Skin of body (tissue), 2 donors: Measurements from ENCODE around the gene FZD1. TPM values are rescaled to one million over a fixed set of nuclear protein-coding genes. Genes with fewer than 3 reads are reported as not detected.

Experiments
- DNase-seq: peaks from one replicate; lab custom pipeline; 2025; lab: John Stamatoyannopoulos, UW
- total RNA-seq: library from RNA; depleted of rRNA; stranded (reverse); fragments of >200 nt; gene quantifications from one replicate; pipeline ENCODE4 v1.2.3, GENCODE V29; 2014

Gene FZD1
- total RNA-seq, 1 donor from 2014 or later, result 15.9 TPM

GRCh38 chr7:91264924-91265681, 870 bp downstream of the FZD1 start:
- no peak for DNase-seq

DNA sequence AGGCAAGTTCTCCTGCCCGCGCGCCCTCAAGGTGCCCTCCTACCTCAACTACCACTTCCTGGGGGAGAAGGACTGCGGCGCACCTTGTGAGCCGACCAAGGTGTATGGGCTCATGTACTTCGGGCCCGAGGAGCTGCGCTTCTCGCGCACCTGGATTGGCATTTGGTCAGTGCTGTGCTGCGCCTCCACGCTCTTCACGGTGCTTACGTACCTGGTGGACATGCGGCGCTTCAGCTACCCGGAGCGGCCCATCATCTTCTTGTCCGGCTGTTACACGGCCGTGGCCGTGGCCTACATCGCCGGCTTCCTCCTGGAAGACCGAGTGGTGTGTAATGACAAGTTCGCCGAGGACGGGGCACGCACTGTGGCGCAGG, 1.4 kb downstream of the FZD1 start:
- no peak for DNase-seq

DNA sequence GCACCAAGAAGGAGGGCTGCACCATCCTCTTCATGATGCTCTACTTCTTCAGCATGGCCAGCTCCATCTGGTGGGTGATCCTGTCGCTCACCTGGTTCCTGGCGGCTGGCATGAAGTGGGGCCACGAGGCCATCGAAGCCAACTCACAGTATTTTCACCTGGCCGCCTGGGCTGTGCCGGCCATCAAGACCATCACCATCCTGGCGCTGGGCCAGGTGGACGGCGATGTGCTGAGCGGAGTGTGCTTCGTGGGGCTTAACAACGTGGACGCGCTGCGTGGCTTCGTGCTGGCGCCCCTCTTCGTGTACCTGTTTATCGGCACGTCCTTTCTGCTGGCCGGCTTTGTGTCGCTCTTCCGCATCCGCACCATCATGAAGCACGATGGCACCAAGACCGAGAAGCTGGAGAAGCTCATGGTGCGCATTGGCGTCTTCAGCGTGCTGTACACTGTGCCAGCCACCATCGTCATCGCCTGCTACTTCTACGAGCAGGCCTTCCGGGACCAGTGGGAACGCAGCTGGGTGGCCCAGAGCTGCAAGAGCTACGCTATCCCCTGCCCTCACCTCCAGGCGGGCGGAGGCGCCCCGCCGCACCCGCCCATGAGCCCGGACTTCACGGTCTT, 1.9 kb downstream of the FZD1 start:
- no peak for DNase-seq

- DNase-seq, result no peak
These were observed 2.5 kb downstream of the FZD1 start for GRCh38 chr7:91266689-91267090.

DNA sequence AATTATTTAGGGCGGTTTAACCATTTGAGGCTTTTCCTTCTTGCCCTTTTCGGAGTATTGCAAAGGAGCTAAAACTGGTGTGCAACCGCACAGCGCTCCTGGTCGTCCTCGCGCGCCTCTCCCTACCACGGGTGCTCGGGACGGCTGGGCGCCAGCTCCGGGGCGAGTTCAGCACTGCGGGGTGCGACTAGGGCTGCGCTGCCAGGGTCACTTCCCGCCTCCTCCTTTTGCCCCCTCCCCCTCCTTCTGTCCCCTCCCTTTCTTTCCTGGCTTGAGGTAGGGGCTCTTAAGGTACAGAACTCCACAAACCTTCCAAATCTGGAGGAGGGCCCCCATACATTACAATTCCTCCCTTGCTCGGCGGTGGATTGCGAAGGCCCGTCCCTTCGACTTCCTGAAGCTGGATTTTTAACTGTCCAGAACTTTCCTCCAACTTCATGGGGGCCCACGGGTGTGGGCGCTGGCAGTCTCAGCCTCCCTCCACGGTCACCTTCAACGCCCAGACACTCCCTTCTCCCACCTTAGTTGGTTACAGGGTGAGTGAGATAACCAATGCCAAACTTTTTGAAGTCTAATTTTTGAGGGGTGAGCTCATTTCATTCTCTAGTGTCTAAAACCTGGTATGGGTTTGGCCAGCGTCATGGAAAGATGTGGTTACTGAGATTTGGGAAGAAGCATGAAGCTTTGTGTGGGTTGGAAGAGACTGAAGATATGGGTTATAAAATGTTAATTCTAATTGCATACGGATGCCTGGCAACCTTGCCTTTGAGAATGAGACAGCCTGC, 3.1 kb downstream of the FZD1 start:
- peak; percentile 26 for DNase-seq

DNA sequence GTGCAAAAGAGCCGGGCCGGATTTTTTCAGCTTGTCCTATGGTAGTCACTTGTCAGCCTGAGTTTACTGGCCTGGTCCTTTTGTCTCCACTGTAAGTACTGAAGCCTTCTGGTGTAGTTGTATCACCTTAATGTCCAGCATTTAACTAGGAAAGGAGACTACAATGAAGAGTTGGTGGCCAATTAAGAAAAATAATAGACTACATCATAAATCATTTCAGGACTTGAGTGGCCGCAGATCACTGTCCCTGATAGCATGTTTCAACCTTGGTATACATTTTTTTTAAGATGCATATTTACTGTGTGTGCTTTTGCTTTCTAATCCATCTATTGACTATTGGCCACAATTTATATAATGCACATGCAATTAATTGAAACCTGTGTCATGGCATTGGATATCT, 6.1 kb downstream of the FZD1 start:
- DNase-seq, result no peak

- DNase-seq, result no peak
These were observed 12.7 kb downstream of the FZD1 start for GRCh38 chr7:91276909-91277308.

- DNase-seq, result no peak
These were observed 16.0 kb downstream of the FZD1 start for GRCh38 chr7:91280185-91280584.

DNA sequence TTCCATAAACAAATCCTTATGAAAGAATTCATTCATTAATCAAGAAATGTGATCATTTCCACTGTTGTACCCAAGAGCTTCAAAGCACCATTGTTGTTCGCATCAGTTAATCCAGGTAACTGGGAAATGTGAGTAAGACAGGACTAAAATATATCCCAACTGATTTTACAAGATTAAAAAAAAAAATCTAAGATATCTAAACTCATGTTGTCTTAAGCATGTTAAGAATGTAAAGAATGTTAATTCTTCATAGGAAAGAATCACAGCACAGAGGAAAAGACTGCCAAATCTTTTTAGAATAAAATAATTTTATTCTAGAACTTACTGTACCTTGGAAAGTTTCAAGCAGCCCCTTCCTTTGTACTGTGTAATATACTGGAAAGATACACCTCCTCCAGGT, 16.4 kb downstream of the FZD1 start:
- no peak for DNase-seq

DNA sequence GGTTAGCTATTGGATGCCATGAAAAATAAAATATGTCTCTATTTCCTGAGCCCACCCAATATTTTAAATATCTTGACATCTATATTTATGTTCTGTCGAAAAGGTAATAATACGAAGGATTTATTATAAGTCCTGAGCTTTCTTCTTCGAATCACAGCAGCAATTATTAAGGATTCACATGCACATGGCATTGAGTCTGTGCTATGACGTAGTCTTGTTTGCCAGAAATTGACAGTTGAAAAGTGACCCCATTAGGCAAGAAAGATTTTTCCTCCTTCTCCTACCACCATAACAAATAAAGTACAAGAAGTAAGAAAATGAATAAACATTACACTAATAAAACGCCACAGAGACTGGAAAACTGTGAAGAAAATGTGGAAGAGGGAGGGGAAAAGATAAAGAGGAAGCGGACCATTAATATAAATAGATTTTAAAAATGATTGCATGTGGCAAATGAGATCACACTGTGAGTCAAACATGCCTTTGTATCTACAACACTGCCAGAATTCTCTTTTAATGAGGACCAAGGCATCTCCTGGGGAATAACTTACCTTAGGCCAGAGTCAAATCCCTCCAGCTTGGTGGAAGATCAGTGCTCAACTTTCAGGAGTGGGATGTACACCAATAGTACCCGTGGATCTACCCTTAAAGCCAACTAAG, 21.6 kb downstream of the FZD1 start:
- no peak for DNase-seq

DNA sequence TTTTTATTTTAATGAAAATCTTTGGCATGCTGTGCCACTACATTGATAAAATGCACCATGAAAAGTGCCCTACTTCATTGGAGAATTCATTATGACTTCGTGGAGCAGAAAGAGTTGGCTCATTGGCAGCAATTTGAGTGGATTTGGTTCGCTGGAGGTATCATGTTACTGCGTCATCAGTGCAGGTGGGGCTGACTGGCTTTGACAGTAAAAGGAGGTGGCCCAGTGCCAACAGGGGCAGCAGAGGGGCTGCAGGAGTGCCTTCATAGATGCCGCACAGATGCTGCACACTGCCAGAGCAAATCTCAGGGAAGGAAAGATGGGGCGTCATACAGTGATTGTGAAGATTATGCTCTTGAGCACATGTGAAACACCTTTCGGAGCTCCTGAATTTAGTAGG, 22.2 kb downstream of the FZD1 start:
- DNase-seq, result no peak

DNA sequence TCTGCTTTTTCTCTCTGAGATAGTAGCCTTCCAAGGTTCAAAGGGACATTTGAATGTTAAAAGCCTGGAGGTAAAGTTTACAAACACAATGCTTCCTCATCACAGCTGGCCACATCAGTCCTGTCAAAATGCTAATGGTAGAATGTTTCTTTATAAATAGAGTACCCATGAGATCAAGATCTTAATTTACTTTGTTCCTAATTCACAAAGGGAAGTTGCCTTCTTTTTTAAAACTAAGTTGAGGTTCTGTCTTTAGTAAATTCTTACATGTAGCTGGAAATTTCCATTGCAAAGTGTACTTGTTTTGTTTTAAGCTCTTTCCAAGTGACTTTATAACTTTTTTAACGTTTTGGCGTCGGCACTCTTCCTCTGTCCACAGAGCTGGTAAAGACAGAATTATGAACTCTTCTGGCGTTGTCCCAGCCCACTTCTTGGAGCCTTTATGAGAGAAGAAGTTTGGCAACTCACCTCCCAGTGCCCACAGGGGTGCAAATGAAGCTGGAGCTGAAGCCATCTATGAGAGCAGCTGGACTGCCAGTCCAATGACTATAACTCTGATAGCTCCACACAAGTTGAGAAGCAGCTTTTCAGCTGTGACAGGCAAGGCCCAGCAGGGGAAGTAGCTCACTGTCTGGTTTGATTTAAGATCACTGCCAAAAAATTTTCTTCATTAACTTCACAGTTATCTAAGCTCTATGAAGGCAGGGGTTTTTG, 23.3 kb downstream of the FZD1 start:
- DNase-seq, result no peak

DNA sequence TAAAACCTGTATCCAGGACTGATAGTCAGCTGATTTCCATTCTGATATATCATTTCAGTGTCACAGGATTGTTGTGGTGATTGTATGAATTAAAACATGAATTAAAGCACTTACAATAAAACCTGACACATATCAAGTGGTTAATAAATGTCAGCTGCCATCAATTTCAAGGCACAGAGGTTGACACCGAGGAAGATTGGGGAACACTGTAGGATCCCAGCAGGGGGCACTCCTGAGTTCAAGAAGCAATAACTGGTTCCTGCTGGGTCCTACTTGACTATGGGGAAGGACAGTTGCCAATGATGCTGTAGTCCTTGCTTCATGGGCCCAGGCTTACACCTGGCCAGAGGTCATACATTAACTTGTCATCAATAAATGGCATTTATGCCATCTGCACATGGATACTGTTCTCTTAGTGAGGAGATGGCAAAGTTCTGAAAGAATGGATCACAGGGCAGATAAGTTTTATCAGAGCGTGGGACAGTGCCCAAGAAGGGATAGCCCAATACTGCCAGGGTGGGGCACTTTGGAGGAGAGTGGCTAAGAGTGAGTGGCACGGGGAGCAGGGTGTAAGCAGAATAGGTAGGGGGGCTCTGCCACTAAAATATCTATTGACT, 24.1 kb downstream of the FZD1 start:
- DNase-seq, result no peak

GRCh38 chr7:91289633-91290254, 25.5 kb downstream of the FZD1 start:
- DNase-seq, result no peak

DNA sequence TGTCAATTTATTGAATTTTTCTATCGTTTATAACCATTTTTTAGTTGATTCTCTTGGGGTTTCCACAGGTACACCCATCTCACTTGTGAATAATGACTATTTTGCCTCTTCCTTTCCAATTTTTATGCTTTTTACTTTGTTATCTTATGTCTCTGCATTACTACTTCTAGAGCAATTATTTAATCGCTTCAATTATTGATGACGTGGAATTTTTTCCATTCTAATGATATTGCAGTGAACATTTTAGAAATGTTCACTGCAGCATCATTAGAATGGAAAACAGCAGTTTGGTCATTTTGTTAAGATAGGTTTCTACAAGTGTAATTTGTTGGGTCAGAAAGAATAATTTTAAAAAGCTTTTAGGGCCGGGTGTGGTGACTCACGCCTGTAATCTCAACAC, 27.1 kb downstream of the FZD1 start:
- DNase-seq, result no peak

- no peak for DNase-seq
These were observed 27.7 kb downstream of the FZD1 start for GRCh38 chr7:91291902-91292301.

DNA sequence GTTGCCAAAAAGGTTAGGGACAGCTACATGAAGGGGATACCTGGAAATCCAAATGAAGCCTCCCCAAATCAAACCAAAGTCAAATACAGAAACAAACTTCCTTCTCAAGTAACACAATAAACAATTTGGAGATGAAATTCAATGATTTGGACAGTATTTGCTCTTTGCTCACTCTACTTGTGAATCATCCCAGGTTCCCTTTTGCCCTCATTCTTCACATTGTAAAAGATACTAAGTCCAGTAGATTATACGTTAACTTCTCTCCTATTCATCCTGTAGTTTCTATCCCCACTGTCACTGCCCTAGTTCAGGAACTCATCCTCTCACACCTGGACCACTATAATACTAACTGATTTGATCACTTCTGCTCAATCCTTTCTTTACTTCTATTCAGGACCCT, 28.3 kb downstream of the FZD1 start:
- DNase-seq, result no peak

DNA sequence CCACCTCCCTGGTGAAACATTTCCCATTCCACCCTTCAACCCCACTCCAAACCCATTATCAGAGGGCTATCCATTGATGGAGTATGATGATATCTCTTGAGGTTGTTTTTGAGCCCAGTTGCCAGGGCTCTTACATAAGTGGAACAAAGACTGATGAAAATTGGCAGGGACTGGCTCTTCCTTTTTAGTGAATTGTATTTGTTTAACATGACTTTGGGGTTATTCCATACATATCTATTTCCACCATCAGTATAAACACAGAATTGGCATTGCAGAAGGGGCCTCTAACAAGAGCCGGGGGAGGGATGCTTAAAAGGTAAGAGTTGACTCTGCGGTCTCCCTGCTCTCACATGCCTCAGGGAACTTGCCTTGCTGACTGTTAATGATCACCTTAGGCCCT, 28.9 kb downstream of the FZD1 start:
- DNase-seq, result no peak

- DNase-seq, result no peak
These were observed 29.6 kb downstream of the FZD1 start for GRCh38 chr7:91293840-91294239.

GRCh38 chr7:91294639-91295220, 30.5 kb downstream of the FZD1 start:
- no peak for DNase-seq
